PC-3 (cell line): ENCODE measurements around the gene OOSP3. TPM values are rescaled to one million over a fixed set of nuclear protein-coding genes. Genes with fewer than 3 reads are reported as not detected.

Experiments used
- ATAC-seq: fragments of 200-7000 bp; cut with Tn5 transposase; 2 replicates; pipeline ENCODE4 v1.9.1; 2020; ENCODE audit warnings: mild to moderate bottlenecking, moderate library complexity
- BruUV-seq: library from RNA; stranded (reverse); fragments of 400-500 nt; replicated peaks from 2 replicates; lab custom pipeline; 2021; lab: Mats Ljungman, UMichigan
- CTCF ChIA-PET: fragments of 300-600 bp; sonication (Branson Sonifier 250); formaldehyde crosslinking; loops from one replicate; lab custom pipeline; 2022; ENCODE audit warnings: antibody characterized with exemption; lab: Charles Lee
- POLR2A ChIA-PET: fragments of 300-600 bp; sonication (Branson Sonifier 250); formaldehyde crosslinking; loops from one replicate; lab custom pipeline; 2022; ENCODE audit warnings: antibody characterized with exemption; ENCODE audit not compliant: unreplicated experiment; lab: Charles Lee
- DNase-seq: peaks from one replicate; pipeline ENCODE4 v3.0.0-alpha.2; 2015
- H2AFZ ChIP-seq: fragments of 300-600 bp; sonication (generic); 2 replicates; pipeline ENCODE4 v1.6.0; 2016; ENCODE audit warnings: antibody characterized with exemption, low read length
- H3F3A ChIP-seq: fragments of 300-600 bp; sonication (generic); one replicate; pipeline ENCODE4 v1.6.0; 2017; ENCODE audit warnings: antibody characterized with exemption, low read length, control low read depth, mild to moderate bottlenecking; ENCODE audit not compliant: unreplicated experiment
- H3K27ac ChIP-seq: fragments of 300-600 bp; sonication (generic); 2 replicates; pipeline ENCODE4 v1.5.1; 2016; ENCODE audit warnings: mild to moderate bottlenecking, low read length
- H3K27me3 ChIP-seq: fragments of 300-600 bp; sonication (generic); 2 replicates; pipeline ENCODE4 v1.6.1; 2016; ENCODE audit warnings: low read length, mixed read lengths
- H3K36me3 ChIP-seq: fragments of 300-600 bp; sonication (generic); 2 replicates; pipeline ENCODE4 v1.6.1; 2016; ENCODE audit warnings: low read depth, mixed run types, low read length, mixed read lengths
- H3K4me1 ChIP-seq: fragments of 300-600 bp; sonication (generic); 2 replicates; pipeline ENCODE4 v1.5.1; 2016; ENCODE audit warnings: low read length; ENCODE audit not compliant: insufficient read depth
- H3K4me2 ChIP-seq: fragments of 300-600 bp; sonication (generic); 2 replicates; pipeline ENCODE4 v1.6.0; 2016; ENCODE audit warnings: low read length
- H3K4me3 ChIP-seq: fragments of 300-600 bp; sonication (generic); 2 replicates; pipeline ENCODE4 v1.5.1; 2016; ENCODE audit warnings: mild to moderate bottlenecking, low read length, mixed read lengths
- H3K79me2 ChIP-seq: fragments of 300-600 bp; sonication (generic); 2 replicates; pipeline ENCODE4 v1.6.1; 2017; ENCODE audit warnings: low read length, mixed read lengths
- H3K9ac ChIP-seq: fragments of 300-600 bp; sonication (generic); 2 replicates; pipeline ENCODE4 v1.6.0; 2016; ENCODE audit warnings: mild to moderate bottlenecking, low read length
- H3K9me2 ChIP-seq: fragments of 300-600 bp; sonication (generic); replicated peaks from 2 replicates; pipeline ENCODE4 v1.6.1; 2016; ENCODE audit warnings: mixed run types, low read length, mixed read lengths
- H3K9me3 ChIP-seq: fragments of 300-600 bp; sonication (generic); 2 replicates; pipeline ENCODE4 v1.6.1; 2016; ENCODE audit warnings: low read length, mixed read lengths
- H4K20me1 ChIP-seq: fragments of 300-600 bp; sonication (generic); 2 replicates; pipeline ENCODE4 v1.6.1; 2016; ENCODE audit warnings: low read length, mixed read lengths
- EZH2 ChIP-seq: fragments of 300-600 bp; sonication (generic); IDR thresholded peaks from one replicate; pipeline ENCODE4 v1.6.1; 2017; ENCODE audit warnings: antibody characterized with exemption, mild to moderate bottlenecking, low read length; ENCODE audit not compliant: unreplicated experiment
- EZH2phosphoT487 ChIP-seq: fragments of 300-600 bp; sonication (generic); IDR thresholded peaks from 2 replicates; pipeline ENCODE4 v1.6.1; 2018; ENCODE audit warnings: mild to moderate bottlenecking, antibody characterized with exemption, low read length, borderline replicate concordance
- intact Hi-C: fragments of 100-400 bp; cut with micrococcal nuclease; formaldehyde crosslinking; loops from 2 replicates; pipeline ENCODE4 v1.9.0; 2023
- total RNA-seq: library from RNA; depleted of rRNA; stranded (reverse); fragments of >200 nt; gene quantifications from 2 replicates; pipeline ENCODE4 v1.2.3, GENCODE V29; 2014; rRNA removed
- TF ChIP-seq, protein P1 (sequence below): fragments of 300-600 bp; sonication (generic); conservative IDR thresholded peaks from 2 replicates; pipeline ENCODE4 v1.5.1; 2017; ENCODE audit warnings: antibody characterized with exemption, low read depth, mild to moderate bottlenecking, low read length

Gene OOSP3
- total RNA-seq, 1 experiment from 2014 or later: not detected

DNA sequence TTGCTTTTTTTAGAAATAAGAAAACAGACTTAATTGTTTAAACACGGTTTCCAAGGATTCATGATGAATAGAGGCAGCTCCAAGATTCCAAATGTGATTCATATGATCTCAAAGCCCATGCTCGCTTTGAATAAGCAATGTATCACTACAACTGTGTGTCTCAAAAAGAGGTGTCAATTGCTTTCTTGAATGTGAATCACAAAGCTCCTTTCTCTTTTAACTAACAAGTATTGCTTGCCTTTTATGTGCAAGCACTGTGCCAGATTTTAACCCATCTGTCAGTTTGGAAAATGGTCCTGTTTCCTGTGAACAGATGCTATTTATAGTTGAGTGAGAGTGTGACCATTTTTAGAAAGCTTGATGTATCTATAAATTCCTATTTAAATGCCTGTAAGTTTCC lies 66.1 kb downstream of the OOSP3 start:
- intact Hi-C loops: no loop called here
- no peaks in the 10 kb centered on the region for H3K79me2 ChIP-seq
- H3K27ac ChIP-seq: no peak overlapping the region
- no TSS peak for BruUV-seq
- CTCF ChIA-PET: no interaction called here
- H3K9ac ChIP-seq: no peak overlapping the region
- no peaks in the 10 kb centered on the region for H4K20me1 ChIP-seq
- POLR2A ChIA-PET: no interaction called here
- TF ChIP-seq EZH2 (no peak), EZH2phosphoT487 (no peak)
- TF ChIP-seq, protein P1, sequence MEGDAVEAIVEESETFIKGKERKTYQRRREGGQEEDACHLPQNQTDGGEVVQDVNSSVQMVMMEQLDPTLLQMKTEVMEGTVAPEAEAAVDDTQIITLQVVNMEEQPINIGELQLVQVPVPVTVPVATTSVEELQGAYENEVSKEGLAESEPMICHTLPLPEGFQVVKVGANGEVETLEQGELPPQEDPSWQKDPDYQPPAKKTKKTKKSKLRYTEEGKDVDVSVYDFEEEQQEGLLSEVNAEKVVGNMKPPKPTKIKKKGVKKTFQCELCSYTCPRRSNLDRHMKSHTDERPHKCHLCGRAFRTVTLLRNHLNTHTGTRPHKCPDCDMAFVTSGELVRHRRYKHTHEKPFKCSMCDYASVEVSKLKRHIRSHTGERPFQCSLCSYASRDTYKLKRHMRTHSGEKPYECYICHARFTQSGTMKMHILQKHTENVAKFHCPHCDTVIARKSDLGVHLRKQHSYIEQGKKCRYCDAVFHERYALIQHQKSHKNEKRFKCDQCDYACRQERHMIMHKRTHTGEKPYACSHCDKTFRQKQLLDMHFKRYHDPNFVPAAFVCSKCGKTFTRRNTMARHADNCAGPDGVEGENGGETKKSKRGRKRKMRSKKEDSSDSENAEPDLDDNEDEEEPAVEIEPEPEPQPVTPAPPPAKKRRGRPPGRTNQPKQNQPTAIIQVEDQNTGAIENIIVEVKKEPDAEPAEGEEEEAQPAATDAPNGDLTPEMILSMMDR: no peak
- no peaks in the 10 kb centered on the region for H3K27me3 ChIP-seq
- no peak overlapping the region for H3K4me3 ChIP-seq
- H3K4me1 ChIP-seq: no peaks in the 10 kb centered on the region
- no peaks in the 10 kb centered on the region for H3K9me2 ChIP-seq
- DNase-seq (no peak), ATAC-seq (no peak)
- no peaks in the 10 kb centered on the region for H3F3A ChIP-seq
- H3K9me3 ChIP-seq: no peaks in the 10 kb centered on the region
- H2AFZ ChIP-seq: no peak overlapping the region
- no peak overlapping the region for H3K4me2 ChIP-seq
- H3K36me3 ChIP-seq: no peaks in the 10 kb centered on the region

Other genes with a start within 250 kb of the OOSP3 start
- 18.1 and 23.1 TPM in 2 replicates for gene PATL1, start 209.7 kb upstream of the OOSP3 start, total RNA-seq
- not detected in 2 replicates for gene OR10V1, start 164.9 kb upstream of the OOSP3 start, total RNA-seq
- 34.3 and 49.8 TPM in 2 replicates for gene STX3, start 123.4 kb upstream of the OOSP3 start, total RNA-seq
- gene MRPL16, start 68.0 kb upstream of the OOSP3 start, total RNA-seq: 111 and 123 TPM in 2 replicates
- gene CBLIF, start 33.3 kb upstream of the OOSP3 start, total RNA-seq: not detected in 2 replicates
- 7.4 and 14.8 TPM in 2 replicates for gene TCN1, start 12.3 kb upstream of the OOSP3 start, total RNA-seq
- not detected in 2 replicates for gene OOSP1, start 59.6 kb downstream of the OOSP3 start, total RNA-seq
- not detected in 2 replicates for gene OOSP4A, start 85.3 kb downstream of the OOSP3 start, total RNA-seq
- gene OOSP4B, start 138.4 kb downstream of the OOSP3 start, total RNA-seq: not detected in 2 replicates
- gene OOSP2, start 161.6 kb downstream of the OOSP3 start, total RNA-seq: not detected in 2 replicates
- not detected in 2 replicates for gene MS4A3, start 177.9 kb downstream of the OOSP3 start, total RNA-seq
- gene MS4A2, start 209.9 kb downstream of the OOSP3 start, total RNA-seq: not detected in 2 replicates